UCSD-AML1 (cell line): ENCODE data around the gene RANBP3.
"Not testable (repeated sequence)": the region's sequence is repeated elsewhere in the genome, so short reads cannot be mapped to it uniquely, and the experiment has no call there.

ENCODE experiments used
- DNase-seq: peaks from one replicate; lab custom pipeline; 2025; ENCODE audit not compliant: unreplicated experiment; lab: John Stamatoyannopoulos, UW

The RANBP3 gene

GRCh38 chr19:5977785-5978605, at the start of gene RANBP3:
Gene RANBP3, minus strand, starts transcription at chr19:5978140. Its CDS starts 58 bp downstream, at chr19:5978082.
- DNase-seq: peak; percentile 100

DNA sequence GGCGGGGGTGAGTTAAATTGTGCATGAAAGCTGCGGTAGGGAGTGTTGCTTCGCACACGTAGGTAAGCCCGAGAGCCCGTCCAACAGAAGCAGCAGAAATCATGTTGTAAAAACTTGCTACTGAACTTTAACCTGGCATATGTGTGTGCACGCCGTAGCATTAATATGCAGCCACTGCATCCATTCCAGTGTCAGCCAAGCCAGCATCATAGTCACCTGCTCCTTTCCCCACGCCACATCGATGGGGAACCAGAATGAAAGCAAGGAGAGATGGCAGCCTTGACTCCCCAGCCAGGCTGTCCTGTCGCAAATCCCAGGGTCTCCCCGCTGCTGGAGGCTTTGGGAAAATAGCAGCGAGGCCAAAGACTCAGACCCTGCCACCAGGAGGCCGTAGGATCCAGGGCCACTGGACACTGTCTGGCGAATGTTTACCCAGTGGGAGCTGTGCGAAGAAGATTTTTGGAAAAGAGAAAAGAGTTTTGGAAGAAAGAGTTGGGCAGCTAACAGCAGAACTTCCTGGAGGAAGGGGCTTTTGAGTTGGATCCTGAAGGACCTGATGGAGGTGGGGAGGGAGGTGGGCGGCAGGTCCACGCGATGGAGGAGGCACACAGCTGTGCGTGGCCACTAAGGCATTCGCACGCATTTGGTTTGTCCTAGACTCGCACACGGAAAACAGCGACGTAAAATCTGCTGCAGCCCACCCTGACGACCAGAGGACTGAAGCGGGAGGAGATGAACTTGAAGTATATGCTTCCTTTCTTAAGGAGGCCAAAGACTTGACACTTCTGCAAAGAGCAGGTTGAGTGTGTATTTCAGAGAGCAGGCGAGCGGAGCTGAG, 48.7 kb upstream of the RANBP3 start:
- no peak for DNase-seq

- not testable (repeated sequence) for DNase-seq
Observed at GRCh38 chr19:6024756-6025155, 46.8 kb upstream of the RANBP3 start.

DNA sequence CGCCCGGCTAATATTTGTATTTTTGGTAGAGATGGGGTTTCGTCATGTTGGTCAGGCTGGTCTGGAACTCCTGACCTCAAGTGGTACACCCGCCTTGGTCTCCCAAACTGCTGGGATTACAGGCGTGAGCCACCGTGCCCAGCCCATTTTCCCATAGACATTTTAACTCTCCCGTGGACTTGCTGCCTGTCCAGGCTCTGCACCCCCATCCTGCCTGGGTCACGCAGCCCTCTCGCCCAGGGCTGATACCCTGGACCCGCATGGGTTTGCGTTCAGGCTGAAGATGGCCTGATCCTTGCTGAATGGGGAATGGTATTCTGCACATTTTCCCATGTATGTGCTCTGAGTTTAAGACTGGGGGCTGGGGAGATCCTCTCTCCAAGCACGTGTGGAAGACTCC, 46.0 kb upstream of the RANBP3 start:
- DNase-seq: no peak

GRCh38 chr19:6023085-6023682, 45.2 kb upstream of the RANBP3 start:
- peak; percentile 24 for DNase-seq

- no peak for DNase-seq
Observed at GRCh38 chr19:6022570-6023064, 44.7 kb upstream of the RANBP3 start.

- DNase-seq: peak; percentile 52
Observed at GRCh38 chr19:6021878-6022569, 44.1 kb upstream of the RANBP3 start.

DNA sequence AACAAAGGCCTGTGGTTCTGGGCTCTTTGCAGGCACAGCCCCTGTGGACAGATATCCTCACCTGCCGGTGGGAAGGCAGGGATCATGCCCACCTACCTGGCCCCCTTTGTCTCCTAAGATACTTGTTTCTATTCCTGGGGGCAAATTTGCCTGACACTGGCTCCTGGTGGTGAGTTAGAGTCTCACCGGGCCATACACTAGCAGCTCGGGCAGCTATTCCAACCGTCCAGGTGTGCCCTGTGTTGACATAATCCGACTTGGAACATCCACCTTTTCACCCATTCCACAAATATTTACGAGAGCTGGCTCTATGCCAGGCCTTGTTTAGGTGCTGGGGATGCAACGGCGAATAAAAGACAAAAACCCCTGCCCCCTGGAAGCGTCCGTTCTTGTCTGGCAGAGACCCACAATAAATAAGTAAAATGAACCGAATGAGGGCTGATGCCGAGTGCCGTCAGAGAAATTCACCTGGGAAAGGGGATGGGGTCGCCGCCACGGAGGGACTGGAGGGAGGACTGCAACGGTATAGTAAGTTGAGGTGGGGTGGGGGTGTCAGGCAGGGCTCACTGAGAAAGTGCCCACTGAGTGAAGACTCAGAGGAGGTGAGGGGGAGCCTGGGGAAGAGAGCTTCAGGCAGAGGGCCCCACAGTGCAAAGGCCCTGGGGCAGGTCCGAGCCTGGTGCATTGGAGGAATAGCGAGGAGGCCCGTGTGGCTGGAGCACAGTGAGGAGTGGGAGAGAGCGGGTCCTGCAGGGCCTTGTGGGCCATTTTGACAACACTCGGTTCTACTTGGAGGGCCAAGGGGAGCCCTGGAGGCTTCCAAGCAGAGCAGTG, 43.2 kb upstream of the RANBP3 start:
- no peak for DNase-seq

GRCh38 chr19:6020166-6020882, 42.4 kb upstream of the RANBP3 start:
- DNase-seq: no peak

DNA sequence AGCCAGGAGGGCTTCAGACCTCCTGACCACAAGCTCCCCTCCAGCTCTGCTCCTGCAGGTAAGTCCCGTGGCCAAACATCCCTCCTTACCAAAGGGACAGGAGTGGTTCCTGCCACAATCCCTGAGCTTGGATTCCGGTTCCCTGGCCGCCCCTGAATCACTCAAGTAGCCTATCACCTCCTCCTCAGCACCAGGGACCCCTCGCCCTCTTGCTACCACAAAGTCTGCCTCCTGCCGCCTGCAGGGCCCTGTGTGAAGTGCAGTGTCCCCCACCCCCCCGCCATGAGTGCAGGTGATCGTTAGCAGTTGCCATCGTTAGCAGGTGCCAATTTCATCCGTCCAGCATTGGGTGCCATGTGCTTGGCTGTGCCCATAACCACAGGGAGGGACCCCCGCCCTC, 40.8 kb upstream of the RANBP3 start:
- DNase-seq: no peak

DNA sequence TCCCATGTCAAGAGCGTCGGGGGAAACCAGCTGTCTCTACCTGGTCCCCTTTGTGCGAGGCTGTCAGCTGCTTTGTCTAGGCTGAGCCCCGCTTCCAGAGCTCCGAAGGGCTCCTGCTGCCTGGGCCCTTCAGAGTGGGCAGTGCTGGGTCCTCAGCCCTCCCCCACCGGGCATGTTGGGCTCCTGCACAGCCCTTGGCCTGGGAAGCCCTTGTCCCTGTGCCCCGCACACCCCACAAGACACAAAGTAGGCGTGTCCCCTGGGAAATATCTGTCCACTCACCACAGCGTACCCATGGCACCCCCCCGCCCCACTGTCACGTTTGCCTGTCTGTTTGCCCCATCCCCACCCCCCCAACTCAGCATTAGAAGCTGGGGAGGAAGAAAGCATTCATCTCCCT, 39.6 kb upstream of the RANBP3 start:
- no peak for DNase-seq

GRCh38 chr19:6015841-6016545, 38.1 kb upstream of the RANBP3 start:
- no peak for DNase-seq

DNA sequence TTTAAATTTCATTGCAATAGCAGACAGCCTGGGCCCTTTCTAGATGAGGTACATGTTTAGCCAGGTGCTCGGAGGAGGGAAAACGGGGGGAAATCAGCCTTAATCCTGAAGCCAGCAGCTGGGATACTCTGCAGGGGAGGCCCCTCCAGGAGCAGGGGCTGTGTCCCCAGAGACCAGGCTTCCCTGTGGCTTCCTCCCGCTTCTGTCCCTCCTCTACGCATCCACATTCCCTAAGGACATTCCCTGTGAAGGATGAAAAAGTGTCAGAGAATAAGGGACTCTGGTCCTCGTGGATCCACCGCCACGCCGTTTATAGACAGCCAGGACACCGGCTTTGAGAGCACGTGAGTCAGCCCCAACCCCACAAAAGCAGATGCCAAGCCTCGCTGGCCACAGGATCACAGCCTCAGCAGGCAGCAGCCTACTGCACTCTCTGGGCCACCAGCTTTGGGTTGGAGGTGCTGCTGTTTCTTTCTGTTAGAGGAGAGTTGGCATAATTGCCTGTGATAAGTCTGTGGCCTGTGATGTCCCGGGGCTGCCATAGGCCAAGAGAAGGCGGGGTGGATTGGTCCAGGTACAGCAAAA, 36.7 kb upstream of the RANBP3 start:
- no peak for DNase-seq

GRCh38 chr19:6012426-6013170, 34.7 kb upstream of the RANBP3 start:
- DNase-seq: no peak

- DNase-seq: no peak
Observed at GRCh38 chr19:6011794-6012193, 33.9 kb upstream of the RANBP3 start.

DNA sequence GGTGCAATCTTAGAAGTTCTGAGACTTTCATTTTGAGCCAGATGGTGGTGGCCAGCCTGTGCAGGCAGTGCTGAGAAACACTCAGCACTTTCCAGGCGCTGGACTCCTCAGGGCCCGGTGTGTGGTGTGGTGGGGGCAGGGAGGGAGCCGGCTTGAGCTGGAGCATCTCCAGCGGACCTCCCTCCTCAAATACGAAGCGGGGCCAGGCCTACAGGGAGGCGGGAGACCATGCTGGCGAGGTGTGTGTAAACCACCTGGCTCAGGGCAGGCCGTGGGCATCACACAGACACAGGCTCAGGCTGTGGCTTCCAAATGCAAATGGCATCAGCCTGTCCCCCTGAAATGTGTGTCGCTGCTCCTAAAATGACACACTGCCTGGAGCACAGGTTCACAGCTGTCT, 33.3 kb upstream of the RANBP3 start:
- DNase-seq: no peak

GRCh38 chr19:6010107-6010506, 32.2 kb upstream of the RANBP3 start:
- no peak for DNase-seq

GRCh38 chr19:6007866-6008265, 29.9 kb upstream of the RANBP3 start:
- DNase-seq: no peak
